ENCODE measurements around the gene TBC1D22A. TPM values are rescaled to one million over a fixed set of nuclear protein-coding genes. Genes with fewer than 3 reads are reported as not detected.
A peak's percentile ranks its signal among the peaks of the same experiment; 100 is the strongest.

The TBC1D22A gene
- total RNA-seq, 1 donor from 2014 or later, result 24.2 TPM

DNA sequence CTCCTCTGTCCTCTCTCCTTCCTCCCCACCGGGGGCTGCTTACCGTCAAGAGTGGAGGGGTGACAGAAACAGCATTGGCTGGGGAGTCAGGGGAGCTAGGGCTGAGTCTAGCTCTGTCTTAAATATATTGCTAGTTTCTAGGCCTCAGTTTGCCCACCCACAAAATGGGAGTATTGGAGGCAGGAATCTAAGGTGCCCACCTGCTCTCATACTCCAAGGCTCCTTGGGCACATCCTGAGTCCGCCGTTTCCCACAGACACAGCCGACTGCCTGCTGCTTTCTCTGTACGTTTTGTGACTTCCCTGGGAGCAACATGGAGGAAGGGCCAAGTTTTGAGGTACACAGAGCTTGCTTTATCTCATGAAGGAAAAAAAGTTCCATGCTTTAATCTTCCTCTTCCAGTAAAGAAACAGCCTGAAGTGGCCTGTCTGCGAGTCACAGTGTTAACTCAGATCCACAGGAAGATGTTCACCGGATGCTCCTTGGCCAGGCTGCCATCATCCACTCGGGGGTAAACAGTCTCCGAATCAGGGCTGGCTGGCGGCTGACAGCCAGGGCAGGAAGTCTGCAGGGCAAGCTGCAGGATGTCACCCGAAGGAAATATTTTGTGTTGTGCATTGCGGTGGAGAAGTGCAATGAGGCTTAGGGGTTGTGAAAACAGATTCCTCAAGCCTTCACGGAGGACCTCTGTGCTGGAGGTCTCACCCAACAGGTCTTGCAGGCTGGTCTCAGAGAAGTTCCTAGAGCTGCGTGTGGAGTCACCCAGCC lies 13.4 kb upstream of the TBC1D22A start:
- peaks cover 32% of the 10 kb centered on the region for H3K4me1 ChIP-seq (ENCODE audit: insufficient read depth, low read length)
- FAIRE-seq (peak; percentile 45), DNase-seq (ENCODE audit: low read depth) (peak; percentile 18)
- peaks cover 3% of the 10 kb centered on the region for H3K9me3 Mint-ChIP-seq (ENCODE audit: unreplicated experiment)
- peaks cover 22% of the 10 kb centered on the region for H3K27me3 Mint-ChIP-seq (ENCODE audit: low read depth, unreplicated experiment)
- H3K4me3 ChIP-seq (ENCODE audit: insufficient read depth, low read depth, low read length), result no peak overlapping the region
- H3K4me3 Mint-ChIP-seq (ENCODE audit: unreplicated experiment), result peak overlapping the region; percentile 42
- no peaks in the 10 kb centered on the region for H3K36me3 ChIP-seq (ENCODE audit: insufficient read depth, low read length)
- H3K36me3 Mint-ChIP-seq (ENCODE audit: low read depth, unreplicated experiment), result no peaks in the 10 kb centered on the region
- peaks cover 21% of the 10 kb centered on the region for H3K4me1 Mint-ChIP-seq (ENCODE audit: low read depth, unreplicated experiment)
- H3K9ac ChIP-seq (ENCODE audit: low read length), result no peak overlapping the region
- no peak overlapping the region for H3K27ac Mint-ChIP-seq (ENCODE audit: unreplicated experiment)
- TF ChIP-seq, protein P1, sequence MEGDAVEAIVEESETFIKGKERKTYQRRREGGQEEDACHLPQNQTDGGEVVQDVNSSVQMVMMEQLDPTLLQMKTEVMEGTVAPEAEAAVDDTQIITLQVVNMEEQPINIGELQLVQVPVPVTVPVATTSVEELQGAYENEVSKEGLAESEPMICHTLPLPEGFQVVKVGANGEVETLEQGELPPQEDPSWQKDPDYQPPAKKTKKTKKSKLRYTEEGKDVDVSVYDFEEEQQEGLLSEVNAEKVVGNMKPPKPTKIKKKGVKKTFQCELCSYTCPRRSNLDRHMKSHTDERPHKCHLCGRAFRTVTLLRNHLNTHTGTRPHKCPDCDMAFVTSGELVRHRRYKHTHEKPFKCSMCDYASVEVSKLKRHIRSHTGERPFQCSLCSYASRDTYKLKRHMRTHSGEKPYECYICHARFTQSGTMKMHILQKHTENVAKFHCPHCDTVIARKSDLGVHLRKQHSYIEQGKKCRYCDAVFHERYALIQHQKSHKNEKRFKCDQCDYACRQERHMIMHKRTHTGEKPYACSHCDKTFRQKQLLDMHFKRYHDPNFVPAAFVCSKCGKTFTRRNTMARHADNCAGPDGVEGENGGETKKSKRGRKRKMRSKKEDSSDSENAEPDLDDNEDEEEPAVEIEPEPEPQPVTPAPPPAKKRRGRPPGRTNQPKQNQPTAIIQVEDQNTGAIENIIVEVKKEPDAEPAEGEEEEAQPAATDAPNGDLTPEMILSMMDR (IDR thresholded peaks at IDR 0.05; ENCODE audit: insufficient read depth, low read depth, low read length), result no peak
- TF ChIP-seq EZH2 (IDR thresholded peaks at IDR 0.05; ENCODE audit: insufficient read depth, low read length), result no peak
- no peaks in the 10 kb centered on the region for H3K27me3 ChIP-seq (ENCODE audit: insufficient read depth, low read length)
- H2AFZ ChIP-seq (ENCODE audit: low read depth, low read length), result peak overlapping the region; percentile 41
- H3K79me2 ChIP-seq (ENCODE audit: insufficient read depth, low read length), result no peaks in the 10 kb centered on the region
- no peaks in the 10 kb centered on the region for H3K9me3 ChIP-seq (ENCODE audit: insufficient read depth, low read depth, low read length)
- H3K27ac ChIP-seq (ENCODE audit: low read depth, low read length), result no peak overlapping the region
- peak overlapping the region; percentile 45 for H3K4me2 ChIP-seq (ENCODE audit: low read length)
- no peaks in the 10 kb centered on the region for H4K20me1 ChIP-seq (ENCODE audit: insufficient read depth, low read length)

DNA sequence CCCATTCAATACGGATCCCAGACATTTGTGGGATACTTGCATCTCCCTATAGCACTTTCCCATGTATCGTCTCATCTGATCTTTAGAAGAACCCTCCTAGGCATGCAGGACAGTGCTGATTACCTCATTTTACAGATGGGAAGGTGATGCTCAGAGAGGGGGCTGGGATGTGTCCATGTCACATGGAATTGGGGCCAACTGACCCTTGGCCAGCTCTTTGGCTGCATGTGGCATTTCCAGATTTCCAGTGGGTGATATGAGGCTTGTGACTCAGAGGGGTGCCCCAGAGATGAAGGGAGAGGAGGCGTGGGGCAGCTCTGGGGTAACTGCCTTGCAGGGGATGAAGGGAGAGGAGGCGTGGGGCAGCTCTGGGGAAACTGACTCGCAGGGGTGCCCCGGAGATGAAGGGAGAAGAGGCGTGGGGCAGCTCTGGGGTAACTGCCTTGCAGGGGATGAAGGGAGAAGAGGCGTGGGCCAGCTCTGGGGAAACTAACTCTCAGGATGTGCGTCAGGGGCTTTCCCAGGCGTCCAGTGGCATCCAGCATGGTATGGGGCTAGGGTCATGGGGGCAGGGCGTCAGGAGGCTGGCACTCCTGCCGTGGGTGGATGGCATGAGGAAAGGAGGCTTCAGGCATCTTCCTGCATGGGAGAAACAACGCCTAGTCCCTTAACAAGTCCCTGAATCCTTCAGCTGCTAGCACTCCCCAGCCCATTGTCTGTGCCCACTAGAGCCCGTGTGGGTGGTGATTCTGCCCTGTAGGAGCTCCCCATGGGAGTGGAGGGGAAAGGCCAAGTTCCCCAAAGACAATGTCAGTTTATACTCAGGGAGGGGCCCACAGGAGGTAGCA lies 12.5 kb upstream of the TBC1D22A start:
- TF ChIP-seq, protein P1 (IDR thresholded peaks at IDR 0.05; ENCODE audit: insufficient read depth, low read depth, low read length), result no peak
- TF ChIP-seq EZH2 (IDR thresholded peaks at IDR 0.05; ENCODE audit: insufficient read depth, low read length), result no peak
- peaks cover 3% of the 10 kb centered on the region for H3K9me3 Mint-ChIP-seq (ENCODE audit: unreplicated experiment)
- H3K4me3 ChIP-seq (ENCODE audit: insufficient read depth, low read depth, low read length), result no peak overlapping the region
- peak overlapping the region; percentile 45 for H3K4me2 ChIP-seq (ENCODE audit: low read length)
- no peak overlapping the region for H3K27ac ChIP-seq (ENCODE audit: low read depth, low read length)
- DNase-seq (ENCODE audit: low read depth), result no peak
- H3K9me3 ChIP-seq (ENCODE audit: insufficient read depth, low read depth, low read length), result no peaks in the 10 kb centered on the region
- H3K4me1 ChIP-seq (ENCODE audit: insufficient read depth, low read length), result peaks cover 36% of the 10 kb centered on the region
- no peak overlapping the region for H3K4me3 Mint-ChIP-seq (ENCODE audit: unreplicated experiment)
- H3K9ac ChIP-seq (ENCODE audit: low read length), result no peak overlapping the region
- H3K36me3 Mint-ChIP-seq (ENCODE audit: low read depth, unreplicated experiment), result no peaks in the 10 kb centered on the region
- FAIRE-seq, result no peak
- H3K79me2 ChIP-seq (ENCODE audit: insufficient read depth, low read length), result no peaks in the 10 kb centered on the region
- no peak overlapping the region for H3K27ac Mint-ChIP-seq (ENCODE audit: unreplicated experiment)
- H3K4me1 Mint-ChIP-seq (ENCODE audit: low read depth, unreplicated experiment), result peaks cover 26% of the 10 kb centered on the region
- no peaks in the 10 kb centered on the region for H3K27me3 ChIP-seq (ENCODE audit: insufficient read depth, low read length)
- H3K27me3 Mint-ChIP-seq (ENCODE audit: low read depth, unreplicated experiment), result peaks cover 22% of the 10 kb centered on the region
- H2AFZ ChIP-seq (ENCODE audit: low read depth, low read length), result no peak overlapping the region
- H4K20me1 ChIP-seq (ENCODE audit: insufficient read depth, low read length), result no peaks in the 10 kb centered on the region
- H3K36me3 ChIP-seq (ENCODE audit: insufficient read depth, low read length), result no peaks in the 10 kb centered on the region

All from astrocyte (in vitro differentiated cells and primary cell).